Suppressor macrophage (primary cell): ENCODE data around the gene HBB.

ENCODE experiments used
- DNase-seq, 4 experiments: peaks; one replicate each; pipeline ENCODE4 v3.0.0-alpha.2; 2020 to 2022

Gene HBB

GRCh38 chr11:5247472-5248192 lies 20.8 kb upstream of the HBB start:
- DNase-seq: no peak

GRCh38 chr11:5246772-5247471 lies 20.1 kb upstream of the HBB start:
- no peak for DNase-seq

- no peak for DNase-seq
Measured at GRCh38 chr11:5245155-5245554, 18.3 kb upstream of the HBB start.

- DNase-seq: no peak
Measured at GRCh38 chr11:5243816-5244180, 16.9 kb upstream of the HBB start.

GRCh38 chr11:5242933-5243815 lies 16.3 kb upstream of the HBB start:
- DNase-seq: no peak

- no peak for DNase-seq
Measured at GRCh38 chr11:5242208-5242607, 15.3 kb upstream of the HBB start.

- DNase-seq: no peak
Measured at GRCh38 chr11:5241458-5241857, 14.6 kb upstream of the HBB start.

- peak in 1 of 4 experiments; percentile 26 for DNase-seq
Measured at GRCh38 chr11:5240458-5240857, 13.6 kb upstream of the HBB start.

GRCh38 chr11:5240056-5240455 lies 13.2 kb upstream of the HBB start:
- DNase-seq: no peak

- DNase-seq: peak in 2 of 4 experiments; percentile 59
Measured at GRCh38 chr11:5239046-5239445, 12.2 kb upstream of the HBB start.

- peak; percentile 35 to 63 (median 50) for DNase-seq
Measured at GRCh38 chr11:5238486-5238885, 11.6 kb upstream of the HBB start.

GRCh38 chr11:5237420-5237819 lies 10.5 kb upstream of the HBB start:
- no peak for DNase-seq

- DNase-seq: no peak
Measured at GRCh38 chr11:5235364-5236095, 8.7 kb upstream of the HBB start.

- peak in 3 of 4 experiments; percentile 20 to 34 (median 28) for DNase-seq
Measured at GRCh38 chr11:5234381-5234834, 7.5 kb upstream of the HBB start, which contains the start of gene HBD. Gene HBD (minus strand): TSS chr11:5234483. CDS start chr11:5234433, 50 bp downstream.

GRCh38 chr11:5233307-5233706 lies 6.4 kb upstream of the HBB start:
- no peak for DNase-seq

GRCh38 chr11:5232821-5233220 lies 6.0 kb upstream of the HBB start:
- DNase-seq: no peak

GRCh38 chr11:5232176-5232575 lies 5.3 kb upstream of the HBB start:
- peak in 2 of 4 experiments; percentile 24 to 25 for DNase-seq

GRCh38 chr11:5231111-5231510 lies 4.2 kb upstream of the HBB start:
- no peak for DNase-seq

GRCh38 chr11:5230266-5230665 lies 3.4 kb upstream of the HBB start:
- DNase-seq: no peak

- no peak for DNase-seq
Measured at GRCh38 chr11:5229796-5230195, 2.9 kb upstream of the HBB start.

GRCh38 chr11:5229356-5229755 lies 2.5 kb upstream of the HBB start:
- DNase-seq: no peak

GRCh38 chr11:5228124-5228523 lies 1.3 kb upstream of the HBB start:
- DNase-seq: no peak
